ENCODE measurements around the gene POLRMT. TPM values are rescaled to one million over a fixed set of nuclear protein-coding genes. Genes with fewer than 3 reads are reported as not detected.
"Not testable (repeated sequence)": the region's sequence is repeated elsewhere in the genome, so short reads cannot be mapped to it uniquely, and the experiment has no call there.

POLRMT gene
- total RNA-seq, 4 donors from 2014 or later = 43.9 to 83.4 (median 73.8) TPM

DNA sequence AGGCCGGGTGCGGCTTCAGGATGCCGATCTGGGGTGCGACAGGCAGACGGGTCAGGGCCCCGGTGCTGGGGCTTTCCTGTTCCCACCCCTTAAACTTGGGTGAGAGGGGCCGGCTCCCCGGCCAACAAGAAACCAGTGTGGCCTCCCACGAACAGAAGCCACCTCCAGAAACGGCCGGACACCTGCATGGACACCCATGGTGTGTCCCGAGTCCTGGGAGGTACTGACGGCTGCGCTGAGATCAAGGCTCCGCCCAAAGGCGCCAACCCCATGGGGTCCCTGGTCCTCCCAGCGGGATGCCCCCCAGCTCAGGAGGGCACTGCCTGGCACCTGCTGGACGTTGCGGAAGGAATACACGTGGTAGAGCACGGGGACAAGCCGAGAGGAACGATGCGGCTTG, 11.5 kb downstream of the POLRMT start:
- Histone ChIP-seq H3K36me3 (peaks cover 0 to 73% of the 10 kb centered on the region in 2 donors), H3K27ac (no peak overlapping the region), H3K27me3 (peaks cover 0 to under 1% (median 0%) of the 10 kb centered on the region in 3 donors), H3K4me1 (no peaks in the 10 kb centered on the region), H3K9me3 (no peaks in the 10 kb centered on the region), H3K4me3 (no peak overlapping the region)
- DNase-seq = no peak
- no peak for TF ChIP-seq POLR2A (IDR thresholded peaks at IDR 0.05)
- TF ChIP-seq CTCF (IDR thresholded peaks at IDR 0.05 in 4 of 5, conservative IDR thresholded peaks at IDR 0.05 in 1 of 5) = no peak
- in situ Hi-C loops (cut with MboI; ENCODE audit: low sequenced_read_pairs in 4 of 4) = no loop called here
- intact Hi-C loops (cut with DNase I; ENCODE audit: low total_unique reads) = no loop called here
- ATAC-seq = no peak

- H3K27ac ChIP-seq; intact Hi-C loops (cut with DNase I; ENCODE audit: low total_unique reads); H3K4me3 ChIP-seq; ATAC-seq; H3K9me3 ChIP-seq; H3K27me3 ChIP-seq; H3K4me1 ChIP-seq; in situ Hi-C loops (cut with MboI; ENCODE audit: low sequenced_read_pairs in 4 of 4); DNase-seq: not testable (repeated sequence)
- H3K36me3 ChIP-seq = peaks cover 0 to 73% of the 10 kb centered on the region in 2 donors
These were observed 12.1 kb downstream of the POLRMT start for GRCh38 chr19:621191-621590.

DNA sequence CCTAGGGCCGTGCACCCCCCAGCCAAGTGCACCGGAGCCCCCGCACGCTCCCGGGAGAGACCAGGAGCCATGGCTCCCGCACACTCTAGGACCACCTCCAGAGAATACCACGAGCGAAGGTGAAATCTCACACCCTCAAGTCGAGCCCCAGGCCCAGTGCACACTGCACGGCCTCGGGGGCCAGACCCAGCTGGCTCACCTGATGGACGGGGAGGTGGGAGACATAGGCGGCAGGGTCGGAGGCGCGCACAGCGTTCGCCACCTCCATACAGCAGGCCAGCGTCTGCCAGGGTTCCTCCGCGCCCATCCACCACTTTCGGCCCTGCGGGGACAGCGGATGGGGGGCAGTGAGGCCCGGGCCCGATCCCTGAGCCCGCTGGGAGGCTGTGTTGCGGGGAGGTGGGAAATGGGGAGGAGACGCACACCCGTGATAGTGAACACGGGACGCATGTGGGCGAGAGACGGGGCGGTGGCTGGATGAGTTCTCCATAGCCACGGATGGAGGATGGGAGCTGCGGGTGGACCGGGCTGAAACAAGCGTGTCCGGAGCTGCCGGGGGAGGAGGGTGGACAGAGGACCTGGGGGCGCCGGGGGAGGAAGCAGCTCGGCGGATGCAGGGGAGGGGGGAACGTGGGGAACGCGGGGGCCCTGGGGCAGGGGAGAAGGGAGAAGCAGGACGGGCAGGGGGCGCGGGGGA, 13.0 kb downstream of the POLRMT start:
- peaks cover 0 to 66% of the 10 kb centered on the region in 2 donors for H3K36me3 ChIP-seq
- H3K9me3 ChIP-seq = no peaks in the 10 kb centered on the region
- intact Hi-C loops (cut with DNase I; ENCODE audit: low total_unique reads) = no loop called here
- H3K27ac ChIP-seq = no peak overlapping the region
- in situ Hi-C loops (cut with MboI; ENCODE audit: low sequenced_read_pairs in 4 of 4) = no loop called here
- DNase-seq (no peak), ATAC-seq (no peak)
- H3K4me1 ChIP-seq = no peaks in the 10 kb centered on the region
- TF ChIP-seq CTCF (IDR thresholded peaks at IDR 0.05 in 4 of 5, conservative IDR thresholded peaks at IDR 0.05 in 1 of 5) (no peak), POLR2A (IDR thresholded peaks at IDR 0.05) (no peak)
- H3K27me3 ChIP-seq = peaks cover 0 to 2% (median 0%) of the 10 kb centered on the region in 3 donors
- H3K4me3 ChIP-seq = no peak overlapping the region

- DNase-seq (no peak), ATAC-seq (no peak)
- in situ Hi-C loops (cut with MboI; ENCODE audit: low sequenced_read_pairs in 4 of 4) = no loop called here
These were observed 13.9 kb downstream of the POLRMT start for GRCh38 chr19:619286-620002.

More at GRCh38 chr19:619286-620002, 13.9 kb downstream of the POLRMT start:
- no peak for TF ChIP-seq CTCF (IDR thresholded peaks at IDR 0.05 in 4 of 5, conservative IDR thresholded peaks at IDR 0.05 in 1 of 5)
- no peak for TF ChIP-seq POLR2A (IDR thresholded peaks at IDR 0.05)
- no peak overlapping the region for H3K4me3 ChIP-seq
- no peak overlapping the region for H3K27ac ChIP-seq
- no peaks in the 10 kb centered on the region for H3K4me1 ChIP-seq
- H3K27me3 ChIP-seq = peaks cover 0 to 2% (median 0%) of the 10 kb centered on the region in 3 donors
- intact Hi-C loops (cut with DNase I; ENCODE audit: low total_unique reads) = no loop called here
- no peaks in the 10 kb centered on the region for H3K9me3 ChIP-seq
- H3K36me3 ChIP-seq = peaks cover 0 to 61% of the 10 kb centered on the region in 2 donors
